Measurements from ENCODE around the gene PLA2G2E.

- TF ChIP-seq, protein P1, sequence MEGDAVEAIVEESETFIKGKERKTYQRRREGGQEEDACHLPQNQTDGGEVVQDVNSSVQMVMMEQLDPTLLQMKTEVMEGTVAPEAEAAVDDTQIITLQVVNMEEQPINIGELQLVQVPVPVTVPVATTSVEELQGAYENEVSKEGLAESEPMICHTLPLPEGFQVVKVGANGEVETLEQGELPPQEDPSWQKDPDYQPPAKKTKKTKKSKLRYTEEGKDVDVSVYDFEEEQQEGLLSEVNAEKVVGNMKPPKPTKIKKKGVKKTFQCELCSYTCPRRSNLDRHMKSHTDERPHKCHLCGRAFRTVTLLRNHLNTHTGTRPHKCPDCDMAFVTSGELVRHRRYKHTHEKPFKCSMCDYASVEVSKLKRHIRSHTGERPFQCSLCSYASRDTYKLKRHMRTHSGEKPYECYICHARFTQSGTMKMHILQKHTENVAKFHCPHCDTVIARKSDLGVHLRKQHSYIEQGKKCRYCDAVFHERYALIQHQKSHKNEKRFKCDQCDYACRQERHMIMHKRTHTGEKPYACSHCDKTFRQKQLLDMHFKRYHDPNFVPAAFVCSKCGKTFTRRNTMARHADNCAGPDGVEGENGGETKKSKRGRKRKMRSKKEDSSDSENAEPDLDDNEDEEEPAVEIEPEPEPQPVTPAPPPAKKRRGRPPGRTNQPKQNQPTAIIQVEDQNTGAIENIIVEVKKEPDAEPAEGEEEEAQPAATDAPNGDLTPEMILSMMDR (IDR thresholded peaks at IDR 0.05; ENCODE audit: low read depth, low read length, missing input control), result no peak
- no peak for TF ChIP-seq TAF1 (conservative IDR thresholded peaks at IDR 0.05)
Measured at GRCh38 chr1:19946331-19946751, 22.9 kb upstream of the PLA2G2E start.
